HG03108 (cell line): ENCODE results near the gene RCN1.
"Not testable (repeated sequence)": the region's sequence is repeated elsewhere in the genome, so short reads cannot be mapped to it uniquely, and the experiment has no call there.

Experiments
- ATAC-seq: cut with Tn5 transposase; IDR thresholded peaks from one replicate; pipeline ENCODE4 v1.9.1; 2021; ENCODE audit warnings: moderate library complexity; ENCODE audit not compliant: unreplicated experiment

The RCN1 gene

DNA sequence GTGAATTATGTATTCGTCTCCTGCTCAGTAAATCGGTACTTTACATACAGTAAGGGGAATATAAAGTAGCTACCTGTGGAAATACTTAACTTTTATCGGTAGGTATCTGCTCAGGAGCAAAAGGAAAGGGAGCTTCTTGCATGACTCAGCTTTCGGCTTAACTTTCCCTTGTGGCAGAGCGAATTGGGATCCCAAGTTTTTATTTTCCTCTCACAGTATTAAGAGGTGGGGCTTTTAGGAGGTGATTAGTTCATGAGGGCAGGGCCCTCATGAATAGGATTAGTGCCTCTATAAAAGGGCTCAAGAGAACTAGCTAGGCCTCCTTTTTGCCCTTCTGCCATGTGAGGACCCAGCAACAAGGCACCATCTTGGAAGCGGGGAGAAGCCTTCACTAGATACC is 18.7 kb downstream of the RCN1 start:
- ATAC-seq, result no peak

DNA sequence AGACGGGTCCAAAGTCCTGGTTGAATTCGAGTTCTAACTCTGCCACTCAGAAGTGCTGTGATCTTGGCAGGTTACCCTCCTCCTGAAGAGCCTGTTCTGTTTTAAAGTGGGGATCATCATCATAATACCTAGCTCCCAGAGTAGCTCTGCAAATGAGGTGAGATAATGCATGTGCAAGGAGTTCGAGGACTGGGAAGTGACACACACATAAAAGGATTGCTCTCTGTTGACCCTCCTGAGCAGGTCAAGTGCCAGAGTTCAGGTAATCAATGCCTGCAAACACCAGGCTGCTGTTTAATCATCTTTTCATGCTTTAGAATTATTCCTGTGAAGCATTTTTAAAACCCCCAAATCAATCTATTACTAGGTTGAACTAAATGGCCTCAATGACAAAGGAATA is 19.9 kb downstream of the RCN1 start:
- no peak for ATAC-seq

- ATAC-seq, result no peak
Measured at GRCh38 chr11:32113200-32113919, 22.5 kb downstream of the RCN1 start.

DNA sequence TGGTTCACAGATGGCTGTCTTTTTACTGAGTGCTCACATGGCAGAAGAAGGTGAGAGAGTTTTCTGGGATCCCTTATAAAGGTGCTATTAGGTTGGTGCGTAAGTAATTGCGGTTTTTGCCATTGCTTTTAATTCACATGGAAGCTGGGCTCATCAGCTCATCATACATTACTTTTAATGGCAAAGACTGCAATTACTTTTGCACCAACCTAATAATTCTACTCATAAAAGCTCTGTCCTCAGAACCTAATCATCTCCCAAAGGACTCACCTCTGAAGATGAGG is 23.0 kb downstream of the RCN1 start:
- ATAC-seq, result no peak

GRCh38 chr11:32115446-32115845 is 24.6 kb downstream of the RCN1 start:
- no peak for ATAC-seq

DNA sequence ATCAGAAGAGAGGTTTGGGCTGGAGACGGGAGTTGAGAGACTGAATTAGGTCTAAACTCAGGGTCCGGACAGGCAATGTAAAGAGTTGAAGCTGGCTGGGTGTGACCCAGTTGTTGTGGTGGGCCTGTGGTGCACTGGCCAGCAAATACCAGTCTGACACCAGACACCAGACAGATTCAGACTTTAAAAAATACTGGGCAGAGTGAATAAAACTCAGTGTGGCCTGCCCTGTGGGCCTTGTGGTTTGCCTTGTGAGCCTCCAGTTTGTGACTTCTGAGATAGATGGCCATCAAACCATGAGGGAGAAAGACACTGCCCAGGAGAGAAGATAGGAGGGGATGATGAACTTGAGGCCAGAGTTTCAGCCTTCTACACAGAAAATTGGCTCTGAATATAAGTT is 25.8 kb downstream of the RCN1 start:
- ATAC-seq, result no peak

GRCh38 chr11:32118025-32118974 is 27.4 kb downstream of the RCN1 start:
- ATAC-seq, result no peak

DNA sequence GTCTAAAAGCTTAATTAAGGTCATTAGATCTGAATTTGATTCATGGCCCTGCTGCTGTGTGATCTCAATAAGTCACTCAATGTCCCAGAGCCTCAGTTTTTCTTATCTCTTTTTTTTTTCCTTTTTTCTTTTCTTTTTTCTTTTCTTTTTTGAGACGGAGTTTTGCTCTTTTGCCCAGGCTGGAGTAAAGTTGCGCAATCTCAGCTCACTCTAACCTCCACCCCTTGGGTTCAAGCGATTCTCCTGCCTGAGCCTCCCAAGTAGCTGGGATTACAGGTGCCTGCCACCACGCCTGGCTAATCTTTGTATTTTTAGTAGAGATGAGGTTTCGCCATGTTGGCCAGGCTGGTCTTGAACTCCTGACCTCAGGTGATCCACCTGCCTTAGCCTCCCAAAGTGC is 28.3 kb downstream of the RCN1 start:
- not testable (repeated sequence) for ATAC-seq

GRCh38 chr11:32121012-32121411 is 30.1 kb downstream of the RCN1 start:
- ATAC-seq, result no peak

DNA sequence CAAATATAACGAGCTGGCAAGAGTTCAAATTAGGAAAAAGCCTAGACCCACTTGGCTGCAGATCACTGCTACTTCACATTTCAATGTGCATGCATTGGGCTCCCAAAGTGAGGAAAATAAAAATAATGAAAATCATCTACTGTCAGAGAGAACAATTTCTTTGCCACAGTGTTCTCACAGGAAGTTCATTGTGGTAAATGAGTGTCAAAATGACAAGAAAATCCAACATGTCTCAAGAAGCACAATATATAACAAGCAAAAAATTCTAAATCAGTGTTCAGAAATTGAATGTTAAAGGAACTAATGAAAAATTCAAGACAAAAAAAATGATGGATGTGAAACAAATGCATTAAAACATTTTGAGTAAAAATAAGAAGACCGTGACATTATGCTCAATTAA is 31.3 kb downstream of the RCN1 start:
- no peak for ATAC-seq

- no peak for ATAC-seq
Measured at GRCh38 chr11:32131321-32131720, 40.4 kb downstream of the RCN1 start.

DNA sequence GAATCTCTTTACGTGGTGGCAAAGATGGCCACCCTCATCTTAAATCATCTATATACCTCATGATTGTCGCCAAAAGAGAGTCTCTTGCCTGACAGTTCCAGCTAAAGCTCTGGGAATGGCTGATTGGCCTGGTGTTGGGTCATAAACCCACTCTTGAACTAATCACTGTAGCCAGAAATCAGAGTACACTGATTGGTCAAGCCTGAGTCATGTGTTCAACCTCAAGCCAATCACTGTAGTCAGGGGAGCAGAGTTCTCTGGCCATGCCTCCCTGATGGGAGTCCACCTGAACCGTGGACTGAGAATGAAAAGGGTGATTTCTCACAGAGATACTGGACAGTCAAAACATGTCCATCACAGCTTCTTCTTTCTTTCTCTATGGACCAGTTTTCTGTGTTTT is 45.8 kb downstream of the RCN1 start:
- no peak for ATAC-seq

DNA sequence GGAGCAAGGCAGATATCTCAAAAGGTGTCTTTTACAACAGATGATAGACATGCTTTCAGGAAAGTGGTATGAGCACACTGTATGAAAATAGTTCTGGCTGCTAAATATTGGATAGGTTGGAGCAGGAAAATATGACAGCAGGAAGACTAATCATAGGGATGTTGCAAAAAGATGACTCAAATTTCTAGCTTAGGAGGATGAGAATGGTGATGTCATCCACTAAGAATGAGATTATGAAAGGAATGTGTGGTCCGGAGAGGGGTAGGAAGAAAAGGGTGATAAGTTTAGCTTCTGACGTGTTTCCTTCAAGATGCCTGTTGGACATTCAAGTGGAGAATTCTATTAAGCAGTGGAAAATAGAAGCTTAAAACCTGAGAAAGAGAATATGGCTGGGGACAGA is 46.4 kb downstream of the RCN1 start:
- no peak for ATAC-seq

DNA sequence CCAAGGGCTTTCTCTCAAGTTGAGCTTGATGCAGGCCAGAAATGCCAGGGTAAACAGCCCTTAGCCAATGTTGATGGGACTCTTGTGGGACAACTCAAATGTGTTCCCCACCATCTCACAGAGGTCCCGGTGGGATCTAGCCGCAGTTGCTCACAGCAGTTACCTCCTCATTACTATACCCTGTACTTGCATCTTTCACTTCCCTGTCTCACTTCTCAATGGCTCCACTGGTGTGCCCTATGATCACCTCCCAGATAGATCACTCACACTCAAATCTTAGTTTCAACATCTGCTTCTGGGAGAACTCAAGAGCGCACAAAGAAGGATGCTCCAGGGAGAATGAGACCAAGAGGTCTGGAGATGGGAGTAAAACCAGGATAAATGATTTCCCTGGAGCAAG is 47.0 kb downstream of the RCN1 start:
- no peak for ATAC-seq

DNA sequence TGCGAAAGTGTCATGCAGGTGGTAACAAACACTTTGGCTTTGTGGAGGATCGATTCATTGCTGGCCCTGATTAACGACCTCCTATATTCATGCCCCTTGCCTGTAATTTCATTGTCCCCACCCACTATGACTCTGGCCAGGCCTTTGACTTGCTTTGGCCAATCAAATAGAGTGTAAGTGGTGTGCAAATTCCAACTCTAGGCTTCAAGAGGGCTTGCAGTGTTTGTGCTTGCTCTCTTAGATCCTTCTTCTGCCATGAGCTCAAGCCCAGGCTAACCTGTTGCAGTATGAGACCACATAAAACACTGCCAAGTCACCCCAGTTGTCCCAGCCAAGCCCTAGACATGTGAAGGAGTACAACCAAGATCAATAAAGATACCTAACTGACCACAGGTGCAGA is 48.0 kb downstream of the RCN1 start:
- ATAC-seq, result no peak

- no peak for ATAC-seq
Measured at GRCh38 chr11:32139896-32140520, 49.1 kb downstream of the RCN1 start.

DNA sequence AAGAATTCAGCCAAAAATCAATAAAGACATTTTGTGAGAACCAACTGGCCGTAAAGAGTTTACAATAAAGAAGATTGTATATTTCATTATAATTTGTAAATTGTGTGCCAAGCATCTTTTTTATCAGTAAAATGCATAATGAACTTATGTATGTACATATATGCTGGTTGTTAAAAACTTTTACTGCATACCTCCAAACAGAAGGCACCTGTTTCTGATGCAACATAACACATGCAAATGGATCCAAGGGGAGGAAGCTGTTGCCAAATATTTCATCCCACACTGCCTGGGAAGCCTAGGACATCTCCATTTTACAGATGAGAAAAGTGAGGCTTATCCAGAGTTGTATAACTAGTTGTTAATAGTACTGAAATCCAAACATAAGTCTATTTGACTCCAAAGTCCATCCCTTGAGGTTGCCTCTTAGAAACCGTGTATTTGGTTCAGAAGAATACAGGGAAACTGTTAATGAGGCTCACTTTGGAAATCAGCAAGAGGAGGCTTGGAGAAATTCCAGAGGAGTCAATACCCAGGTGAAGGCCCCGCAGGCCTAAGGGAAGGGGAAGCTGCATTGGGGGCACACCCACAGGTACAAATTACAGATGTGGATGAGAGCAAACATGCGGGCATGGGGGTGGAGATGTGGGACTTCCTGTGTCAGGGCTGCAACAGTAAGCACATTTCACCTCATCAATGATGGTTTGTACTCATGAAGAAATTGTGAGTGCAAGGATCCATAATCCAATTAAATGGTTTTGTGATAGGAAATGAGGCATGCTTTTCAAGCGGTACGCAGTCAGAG is 51.1 kb downstream of the RCN1 start:
- ATAC-seq, result no peak

DNA sequence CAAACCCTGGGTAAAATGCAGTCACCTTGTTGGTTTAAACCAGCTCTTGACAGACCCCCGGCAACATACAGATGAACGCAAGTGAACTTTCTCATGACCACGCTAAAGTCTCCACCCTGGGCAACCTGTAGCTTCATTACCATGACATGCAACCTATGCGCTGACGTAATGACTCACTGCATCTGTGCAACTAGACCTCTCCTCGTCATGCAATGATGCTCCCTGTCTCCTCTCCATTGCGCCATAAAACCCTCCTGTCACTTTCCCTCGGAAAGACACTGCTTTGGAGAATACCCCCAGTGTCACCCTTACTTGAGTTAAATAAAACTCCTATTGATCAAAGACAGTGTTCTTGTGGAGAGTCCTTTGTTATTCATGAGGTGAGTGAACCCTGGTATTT is 52.5 kb downstream of the RCN1 start:
- ATAC-seq, result no peak

- no peak for ATAC-seq
Measured at GRCh38 chr11:32145282-32145681, 54.4 kb downstream of the RCN1 start.

GRCh38 chr11:32148895-32149294 is 58.0 kb downstream of the RCN1 start:
- ATAC-seq, result no peak

GRCh38 chr11:32149748-32150147 is 58.9 kb downstream of the RCN1 start:
- no peak for ATAC-seq
